Right lobe of liver (tissue), 6 donors: ENCODE data around the gene MEMO1. TPM values are rescaled to one million over a fixed set of nuclear protein-coding genes. Genes with fewer than 3 reads are reported as not detected.

Experiments
- ATAC-seq, 4 donors: fragments of 200-7000 bp; cut with Tn5 transposase; one replicate each; pipeline ENCODE4 v1.9.1; 2020; ENCODE audit warnings: mild to moderate bottlenecking in 4 of 4, moderate library complexity in 4 of 4
- DNase-seq, 3 donors: peaks; one replicate each; pipeline ENCODE4 v3.0.0-alpha.2; 2020
- H3K27ac ChIP-seq, 3 donors: fragments of 200-600 bp; one replicate each; pipeline ENCODE4 v1.8.0; 2022
- H3K27me3 ChIP-seq, 2 donors: fragments of 200-600 bp; one replicate each; pipeline ENCODE4 v1.8.0; 2022
- H3K36me3 ChIP-seq, 4 donors: fragments of 200-600 bp; sonication (generic) in 1 of 4; one replicate each; pipeline versions ENCODE4 v1.5.1 to v1.8.0; 2017 to 2022; ENCODE audit warnings: control low read depth in 1 of 4
- H3K4me1 ChIP-seq, 4 donors: fragments of 200-600 bp; sonication (generic) in 1 of 4; one replicate each; pipeline versions ENCODE4 v1.5.1 to v1.8.0; 2017 to 2022; ENCODE audit warnings: control low read depth in 1 of 4
- H3K4me3 ChIP-seq, 3 donors: fragments of 200-600 bp; one replicate each; pipeline ENCODE4 v1.8.0; 2022
- H3K9me3 ChIP-seq, 4 donors: fragments of 200-600 bp; sonication (generic) in 1 of 4; one replicate each; pipeline versions ENCODE4 v1.5.1 to v1.8.0; 2017 to 2022; ENCODE audit warnings: control low read depth in 1 of 4
- POLR2A ChIP-seq: fragments of 450-650 bp; IDR thresholded peaks from one replicate; pipeline ENCODE4 v1.6.1; 2017; ENCODE audit warnings: antibody characterized with exemption, mild to moderate bottlenecking
- WGBS: methylation state at CpG from one replicate; pipeline ENCODE4 v1.1.6; 2018; ENCODE audit warnings: low coverage, low lambda C conversion rate; ENCODE audit not compliant: insufficient coverage; ENCODE audit errors: missing lambda C conversion rate; 5-methylcytosine and 5-hydroxymethylcytosine counted together
- intact Hi-C, 2 donors: fragments of 100-400 bp; cut with DNase I; formaldehyde crosslinking; loops; one replicate each; pipeline versions ENCODE4 v1.11.2 to v1.14.1; 2022
- total RNA-seq, 6 experiments: library from RNA; depleted of rRNA in 2 of 6; stranded (reverse); fragments of >200 nt in 2 of 6; fragmentation: NEBNext Ultra II Directional in 3 of 6; extraction: Animal tissue kit (Norgen Biotek cat#: 25700) in 3 of 6; gene quantifications; one replicate each; pipeline versions ENCODE4 v1.1.0 to v1.2.4, GENCODE V29; 2016 to 2023
- TF ChIP-seq, protein P1 (sequence below), 4 donors: fragments of 200-600 bp in 3 of 4; fragments of 450-650 bp in 1 of 4; IDR thresholded peaks; one replicate each; pipeline versions ENCODE4 v1.5.1 to v1.8.0; 2016 to 2022; ENCODE audit warnings: antibody characterized with exemption in 4 of 4, mild to moderate bottlenecking in 2 of 4
- donor health status: DM: no; HTN: yes; CAD: no.
- donor health status: DM: no; HTN: no; CAD: no.
- donor health status: DM: no; HTN: no; CAD: no.
- donor health status: DM: no; HTN: yes; CAD: no.
- donor health status: DM: no; HTN: yes; CAD: no.

Gene MEMO1
- total RNA-seq, 6 experiments from 2014 or later, result 19.6 to 28.0 (median 23.2) TPM

DNA sequence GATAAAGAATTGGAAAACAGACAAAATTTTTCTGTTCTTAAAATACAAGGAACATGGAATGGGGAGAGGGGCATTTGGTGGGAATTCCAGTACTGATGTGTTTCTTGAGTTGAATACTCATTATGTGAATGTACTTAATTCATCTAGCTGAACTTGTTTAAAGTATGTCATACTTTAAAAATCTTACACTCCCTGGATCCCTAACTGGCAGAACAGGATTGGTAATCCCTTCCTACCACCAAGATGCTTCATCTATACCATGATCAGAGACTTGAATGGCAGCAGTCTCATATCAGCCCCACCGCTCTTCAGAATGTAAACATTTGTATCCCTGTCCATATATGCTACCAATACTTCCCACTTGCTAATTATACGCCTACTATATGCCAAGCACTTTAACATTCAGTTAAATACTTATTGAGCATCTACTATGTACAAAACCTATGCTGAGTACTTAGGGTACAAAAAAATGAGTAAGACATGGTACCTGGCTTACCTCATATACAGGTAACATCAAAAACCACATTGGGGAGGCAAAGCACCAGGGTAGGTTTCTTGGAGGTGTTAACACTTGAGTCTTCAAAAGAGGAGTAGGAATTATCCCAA lies 5.3 kb downstream of the MEMO1 start:
- intact Hi-C loops, result no loop called here
- 93% methylated on average over 2 of the region's 2 CpGs for WGBS
- peak overlapping the region in 1 of 3 donors; percentile 20 for H3K27ac ChIP-seq
- H3K4me3 ChIP-seq, result no peak overlapping the region
- no peaks in the 10 kb centered on the region for H3K9me3 ChIP-seq
- H3K4me1 ChIP-seq, result peaks cover 0 to 34% (median 13%) of the 10 kb centered on the region in 4 donors
- no peaks in the 10 kb centered on the region for H3K27me3 ChIP-seq
- H3K36me3 ChIP-seq, result no peaks in the 10 kb centered on the region
- ATAC-seq (no peak), DNase-seq (no peak)
- TF ChIP-seq, protein P1, sequence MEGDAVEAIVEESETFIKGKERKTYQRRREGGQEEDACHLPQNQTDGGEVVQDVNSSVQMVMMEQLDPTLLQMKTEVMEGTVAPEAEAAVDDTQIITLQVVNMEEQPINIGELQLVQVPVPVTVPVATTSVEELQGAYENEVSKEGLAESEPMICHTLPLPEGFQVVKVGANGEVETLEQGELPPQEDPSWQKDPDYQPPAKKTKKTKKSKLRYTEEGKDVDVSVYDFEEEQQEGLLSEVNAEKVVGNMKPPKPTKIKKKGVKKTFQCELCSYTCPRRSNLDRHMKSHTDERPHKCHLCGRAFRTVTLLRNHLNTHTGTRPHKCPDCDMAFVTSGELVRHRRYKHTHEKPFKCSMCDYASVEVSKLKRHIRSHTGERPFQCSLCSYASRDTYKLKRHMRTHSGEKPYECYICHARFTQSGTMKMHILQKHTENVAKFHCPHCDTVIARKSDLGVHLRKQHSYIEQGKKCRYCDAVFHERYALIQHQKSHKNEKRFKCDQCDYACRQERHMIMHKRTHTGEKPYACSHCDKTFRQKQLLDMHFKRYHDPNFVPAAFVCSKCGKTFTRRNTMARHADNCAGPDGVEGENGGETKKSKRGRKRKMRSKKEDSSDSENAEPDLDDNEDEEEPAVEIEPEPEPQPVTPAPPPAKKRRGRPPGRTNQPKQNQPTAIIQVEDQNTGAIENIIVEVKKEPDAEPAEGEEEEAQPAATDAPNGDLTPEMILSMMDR (IDR thresholded peaks at IDR 0.05), result no peak
- no peak for TF ChIP-seq POLR2A

DNA sequence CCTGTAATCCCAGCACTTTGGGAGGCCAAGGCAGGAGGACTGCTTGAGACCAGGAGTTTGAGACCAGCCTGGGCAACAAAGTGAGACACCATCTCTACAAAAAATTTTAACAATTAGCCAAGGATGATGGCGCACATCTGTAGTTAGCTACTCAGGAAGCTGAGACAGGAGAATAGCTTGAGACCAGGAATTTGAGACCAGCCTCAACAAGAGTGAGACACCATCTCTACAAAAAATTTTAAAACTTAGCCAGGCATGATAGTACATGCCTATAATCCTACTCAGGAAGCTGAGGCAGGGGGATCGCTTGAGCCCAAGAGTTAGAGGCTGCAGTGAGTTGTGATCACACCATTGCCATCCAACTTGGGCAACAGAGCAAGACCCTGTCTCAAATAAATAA lies 7.0 kb downstream of the MEMO1 start:
- no peak for ATAC-seq

DNA sequence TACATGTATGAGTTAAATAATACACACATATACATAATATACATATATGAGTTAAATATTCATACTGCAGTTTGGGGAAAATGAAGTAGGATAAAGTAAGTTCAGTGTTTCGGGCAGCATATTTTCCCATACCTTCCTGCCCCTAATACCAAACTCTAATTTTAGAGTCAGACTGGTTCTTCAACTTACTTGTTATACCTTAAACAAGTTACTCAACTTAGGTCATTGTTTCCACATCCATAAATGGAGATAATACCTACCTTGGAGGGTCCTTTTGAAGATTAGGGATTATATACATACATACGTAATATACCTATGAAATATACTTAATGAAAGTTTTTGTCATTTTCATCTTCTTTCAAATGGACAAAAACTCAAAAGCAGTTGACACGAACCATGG lies 8.4 kb downstream of the MEMO1 start:
- ATAC-seq (no peak), DNase-seq (no peak)
- no peak for TF ChIP-seq POLR2A
- TF ChIP-seq, protein P1 (IDR thresholded peaks at IDR 0.05), result no peak
- Histone ChIP-seq H3K36me3 (no peaks in the 10 kb centered on the region), H3K4me3 (no peak overlapping the region), H3K4me1 (peaks cover 0 to 25% (median 12%) of the 10 kb centered on the region in 4 donors), H3K27me3 (no peaks in the 10 kb centered on the region), H3K9me3 (no peaks in the 10 kb centered on the region), H3K27ac (no peak overlapping the region)
- 91% methylated on average over 3 of the region's 3 CpGs for WGBS
- intact Hi-C loops, result no loop called here

More for the DNA sequence above, 7.0 kb downstream of the MEMO1 start:
- Histone ChIP-seq H3K4me3 (no peak overlapping the region), H3K36me3 (no peaks in the 10 kb centered on the region), H3K27ac (no peak overlapping the region), H3K27me3 (no peaks in the 10 kb centered on the region), H3K9me3 (no peaks in the 10 kb centered on the region), H3K4me1 (peaks cover 0 to 34% (median 13%) of the 10 kb centered on the region in 4 donors)
- 83% methylated on average over 2 of the region's 2 CpGs for WGBS
- intact Hi-C loops, result no loop called here
- TF ChIP-seq, protein P1 (IDR thresholded peaks at IDR 0.05), result no peak
- no peak for TF ChIP-seq POLR2A
- no peak for DNase-seq

DNA sequence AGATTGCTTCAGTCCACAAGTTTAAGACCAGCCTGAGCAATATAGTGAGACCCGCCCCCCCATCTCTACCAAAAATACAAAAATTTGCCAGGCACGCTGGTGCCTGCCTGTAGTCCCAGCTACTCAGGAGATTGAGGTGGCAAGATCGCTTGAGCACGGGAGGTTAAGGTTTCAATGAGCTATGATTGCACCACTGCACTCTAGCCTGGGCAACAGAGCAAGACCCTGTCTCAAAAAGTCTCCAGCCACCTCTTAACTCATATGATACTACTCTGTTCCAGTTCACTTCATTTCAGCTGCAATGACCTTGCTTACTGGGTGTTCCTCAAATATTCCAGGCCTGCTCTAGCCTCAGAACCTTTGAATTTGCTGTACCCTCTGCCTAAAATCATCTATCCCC lies 11.4 kb downstream of the MEMO1 start:
- intact Hi-C loops, result no loop called here
- no peak overlapping the region for H3K27ac ChIP-seq
- no CpG with 5 or more reads among the region's 4 CpGs for WGBS
- H3K9me3 ChIP-seq, result no peaks in the 10 kb centered on the region
- DNase-seq, result no peak
- no peaks in the 10 kb centered on the region for H3K27me3 ChIP-seq
- no peak overlapping the region for H3K4me3 ChIP-seq
- ATAC-seq, result no peak
- TF ChIP-seq, protein P1 (IDR thresholded peaks at IDR 0.05), result no peak
- TF ChIP-seq POLR2A, result no peak
- H3K4me1 ChIP-seq, result no peaks in the 10 kb centered on the region
- no peaks in the 10 kb centered on the region for H3K36me3 ChIP-seq
